CD4-positive, alpha-beta T cell treated with Interleukin-10 for 1 hour (primary cell): ENCODE measurements around the gene GRID2.
"Not testable (repeated sequence)": the region's sequence is repeated elsewhere in the genome, so short reads cannot be mapped to it uniquely, and the experiment has no call there.

ENCODE experiments used
- DNase-seq: peaks from one replicate; pipeline ENCODE4 v3.0.0-alpha.2; 2020

Gene GRID2

DNA sequence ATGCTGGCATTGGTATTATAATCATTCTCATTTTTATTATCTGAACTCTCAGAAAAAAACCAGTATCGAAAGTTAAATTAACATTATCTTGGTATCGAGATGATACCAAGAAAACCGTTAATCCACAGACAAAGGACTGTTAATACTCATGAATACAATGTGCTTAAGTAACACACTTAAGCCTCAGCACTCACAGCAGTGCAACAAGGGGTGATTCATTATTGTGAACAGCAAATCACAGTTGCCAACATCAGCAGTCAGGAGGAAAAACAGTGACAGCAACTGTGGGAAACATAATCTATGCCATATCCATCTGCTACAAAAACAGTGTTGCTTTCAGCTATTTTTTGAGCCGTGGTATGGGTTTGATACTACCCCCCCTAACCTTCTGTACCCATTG is 1313.8 kb downstream of the GRID2 start:
- DNase-seq, result no peak

DNA sequence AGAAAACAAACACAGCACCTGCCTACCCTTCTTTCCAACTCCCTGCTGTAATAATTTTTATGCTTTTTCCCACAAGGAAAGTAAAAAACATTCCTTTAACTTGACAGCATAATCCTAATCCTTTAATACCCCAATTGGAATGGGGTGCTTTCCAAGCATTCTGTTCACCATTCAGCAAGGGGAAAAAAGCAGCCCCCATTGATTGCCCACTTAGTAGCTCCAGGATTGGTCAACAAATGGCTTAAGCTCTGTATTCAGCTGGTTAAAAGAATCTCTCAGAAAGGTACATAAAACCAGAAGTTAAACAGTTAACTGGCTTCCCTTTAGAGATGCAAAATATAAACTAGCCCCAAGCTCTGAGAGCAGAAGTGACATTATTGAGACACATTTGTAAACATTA is 1330.0 kb downstream of the GRID2 start:
- DNase-seq, result no peak

DNA sequence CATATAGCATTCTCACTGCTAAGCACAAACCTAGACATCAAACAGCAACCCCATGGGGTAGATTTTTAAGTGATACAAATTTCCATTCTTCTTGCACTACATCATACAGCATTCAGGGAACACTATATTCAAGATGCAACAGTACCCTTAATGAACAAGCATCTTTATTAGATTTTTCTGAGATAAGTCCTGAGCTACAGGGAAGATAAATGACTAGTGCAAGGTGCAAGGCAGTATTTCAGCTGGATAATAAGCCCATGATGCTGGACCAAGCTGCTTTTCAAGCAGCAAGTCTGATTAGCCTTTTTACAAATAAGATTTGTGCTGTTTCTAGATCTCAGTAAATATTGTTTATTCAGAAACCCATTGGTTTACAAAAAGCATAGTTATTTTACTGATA is 1332.2 kb downstream of the GRID2 start:
- no peak for DNase-seq

DNA sequence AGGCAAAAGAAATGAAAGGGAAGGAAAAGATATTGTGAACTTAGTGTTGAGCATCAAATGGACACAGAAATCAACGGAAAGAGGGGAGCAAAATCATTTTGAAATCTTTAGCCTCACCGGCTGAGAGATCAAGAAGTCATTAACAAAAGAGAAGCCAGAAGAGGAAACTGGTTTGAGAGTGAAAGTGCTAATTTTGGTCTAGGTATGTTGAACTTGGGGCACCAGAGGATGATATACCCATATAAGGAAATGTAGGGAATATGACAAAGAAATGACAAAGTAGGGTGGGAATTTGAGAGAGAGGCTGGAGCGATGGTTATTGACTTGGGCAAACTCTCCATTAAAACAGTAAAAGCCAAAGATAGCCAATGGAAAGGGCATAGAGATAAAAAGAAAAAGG is 1341.4 kb downstream of the GRID2 start:
- DNase-seq, result no peak

DNA sequence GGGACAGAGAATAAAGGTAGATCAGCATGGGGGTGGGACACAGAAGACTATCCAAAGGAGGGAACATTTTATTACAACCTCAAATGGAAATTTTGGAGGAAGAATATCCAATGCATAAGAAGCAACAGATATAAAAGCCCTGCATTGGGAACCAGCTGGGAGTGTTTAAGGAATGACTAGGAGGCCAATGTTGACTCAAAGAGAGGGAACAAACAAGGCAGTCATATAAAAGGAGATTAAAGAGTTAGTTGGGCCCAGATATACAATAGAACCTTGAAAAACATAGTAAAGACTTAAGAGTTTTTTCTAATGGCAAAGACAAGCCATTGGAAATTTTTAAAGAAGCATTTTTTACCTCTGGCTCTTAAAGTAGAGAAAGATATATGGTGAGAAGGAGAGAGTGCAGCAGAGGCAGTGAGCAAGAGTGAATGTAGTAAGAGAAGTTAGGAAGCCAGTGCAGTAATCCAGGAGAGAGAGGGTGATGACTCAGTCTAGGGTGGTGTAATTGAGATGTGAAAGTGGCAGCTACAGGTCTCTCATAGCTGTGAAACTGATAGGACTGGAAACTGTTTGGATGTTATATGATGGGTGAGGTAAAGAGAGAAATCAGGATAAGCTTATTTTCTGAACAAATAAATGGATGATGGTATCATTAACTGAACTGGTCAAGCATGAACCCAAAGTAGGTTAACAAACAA is 1342.6 kb downstream of the GRID2 start:
- DNase-seq, result no peak

DNA sequence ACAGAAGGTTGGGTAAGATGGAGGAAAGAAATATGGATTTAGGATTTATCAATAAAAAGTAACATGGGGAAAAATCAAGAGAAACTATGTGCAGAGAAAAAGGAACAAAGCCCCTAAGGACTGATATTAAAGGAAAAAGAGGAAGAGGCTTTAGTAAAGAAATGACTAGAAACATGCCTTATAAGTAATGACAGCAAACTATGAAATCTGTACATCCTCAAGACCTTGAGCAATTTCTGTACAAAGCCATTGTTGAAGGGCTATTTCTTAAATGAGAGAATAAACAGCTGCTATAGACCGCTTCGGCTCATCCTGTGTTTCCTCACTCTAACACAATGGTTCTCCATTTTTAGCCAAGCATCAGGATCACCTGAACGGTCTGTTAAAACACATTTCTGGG is 1344.5 kb downstream of the GRID2 start:
- DNase-seq, result no peak

DNA sequence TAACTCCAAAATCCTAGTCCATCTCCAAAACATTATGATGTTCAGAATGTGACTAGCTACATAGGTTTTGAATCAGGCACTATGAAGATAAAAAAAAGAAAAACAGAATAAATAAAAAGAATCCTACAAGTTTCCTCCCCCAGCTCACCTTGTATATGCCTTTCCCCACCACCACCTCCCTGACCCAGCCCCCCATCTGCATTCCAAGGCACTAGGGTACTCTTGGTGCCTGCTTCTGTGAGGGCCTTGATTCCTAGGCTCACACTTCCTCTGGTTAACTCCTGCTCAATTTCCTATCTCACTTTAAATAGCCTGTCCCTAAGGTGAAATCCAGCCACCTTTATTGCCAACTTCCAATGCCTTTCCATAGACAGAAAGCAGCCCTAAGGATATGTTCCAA is 1346.1 kb downstream of the GRID2 start:
- no peak for DNase-seq

DNA sequence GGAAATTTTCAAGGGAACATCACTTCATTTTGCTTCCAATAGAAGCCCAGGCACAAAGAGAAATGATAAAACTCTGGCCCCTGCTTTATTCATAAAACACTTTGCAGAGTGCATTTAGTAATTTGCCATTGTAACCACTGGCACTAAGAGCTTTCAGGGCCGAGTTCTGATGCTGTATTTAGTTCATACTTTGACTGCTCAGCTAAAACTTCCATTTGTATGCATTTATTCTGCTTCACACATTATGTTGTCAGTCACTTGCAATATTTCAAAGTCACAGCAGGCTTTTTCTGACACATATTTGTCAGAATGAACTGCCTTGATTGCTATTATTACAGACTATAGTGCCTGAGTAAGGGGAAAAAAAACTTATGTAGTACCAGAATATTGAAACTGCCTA is 1350.4 kb downstream of the GRID2 start:
- no peak for DNase-seq

DNA sequence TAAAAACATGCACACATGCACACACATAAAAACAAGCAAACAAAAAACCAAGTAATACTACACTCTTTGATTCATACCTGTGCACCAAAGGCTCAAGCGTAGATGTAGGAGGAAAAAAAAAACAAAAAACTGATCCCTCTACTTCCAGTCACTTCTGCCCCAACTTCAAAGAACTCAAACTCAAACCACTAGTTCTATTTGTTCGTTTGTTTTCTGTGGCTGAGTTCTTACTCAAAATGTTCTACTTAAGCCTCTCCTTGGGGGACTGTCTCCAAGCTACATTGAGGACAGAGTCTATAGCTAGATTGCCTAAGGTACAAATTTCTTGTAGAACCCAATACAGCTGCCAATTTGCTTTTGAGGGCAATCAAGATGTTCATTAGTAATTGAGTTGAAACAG is 1353.8 kb downstream of the GRID2 start:
- DNase-seq, result no peak

DNA sequence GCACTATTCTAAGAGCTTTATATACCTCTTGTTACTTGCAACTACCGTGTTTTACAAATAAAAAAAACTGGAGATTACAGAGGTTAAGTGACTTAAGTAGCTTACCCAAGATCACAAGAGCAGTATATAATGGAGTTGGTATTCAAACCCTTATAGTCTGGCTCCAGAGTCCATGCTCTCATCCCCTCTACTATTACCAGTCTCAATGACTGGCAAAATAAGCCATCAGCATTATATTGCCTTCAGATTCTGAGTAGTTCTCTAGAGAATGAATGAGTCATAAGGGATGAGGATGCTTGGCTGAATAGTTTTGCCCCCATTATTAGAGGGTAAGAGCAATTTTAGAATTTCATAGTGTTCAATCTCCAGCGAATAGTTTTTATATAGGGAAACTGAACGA is 1354.7 kb downstream of the GRID2 start:
- no peak for DNase-seq

DNA sequence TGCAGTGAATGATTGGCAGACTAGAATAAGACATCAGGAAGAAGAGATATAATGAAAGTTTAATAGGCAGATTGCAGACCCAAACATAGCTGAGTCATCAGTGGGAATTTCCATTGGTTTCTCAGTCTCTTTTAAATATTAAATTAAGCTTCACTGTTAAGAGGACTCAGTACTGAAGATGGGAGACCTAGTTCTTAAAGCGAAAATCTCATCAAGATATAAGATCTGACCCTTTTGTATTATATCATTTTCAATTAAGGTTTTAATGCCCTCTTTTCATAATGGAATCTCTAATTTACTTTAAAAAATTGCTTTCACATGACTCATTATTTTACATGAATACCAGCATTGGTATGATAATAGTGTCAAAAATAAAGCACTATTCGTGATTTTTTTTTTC is 1355.9 kb downstream of the GRID2 start:
- DNase-seq, result no peak

DNA sequence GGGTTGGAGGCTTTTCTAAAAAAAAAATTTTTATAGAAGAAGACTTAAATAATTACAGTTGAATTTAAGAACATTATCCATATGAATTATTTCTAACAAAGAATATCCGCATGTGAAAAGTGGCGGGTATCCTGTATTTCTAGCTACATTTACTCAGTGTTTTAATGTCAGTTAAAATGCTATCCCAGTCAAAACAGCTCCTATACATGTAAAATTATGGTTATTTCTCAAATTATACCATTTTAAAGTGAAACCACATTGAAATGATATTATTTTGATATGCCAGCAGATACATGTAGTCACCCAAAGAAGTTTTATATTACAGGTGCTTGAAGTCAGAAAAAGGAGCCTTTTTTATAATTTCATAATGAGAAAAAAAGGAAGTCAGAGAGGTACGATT is 1356.3 kb downstream of the GRID2 start:
- DNase-seq, result no peak

DNA sequence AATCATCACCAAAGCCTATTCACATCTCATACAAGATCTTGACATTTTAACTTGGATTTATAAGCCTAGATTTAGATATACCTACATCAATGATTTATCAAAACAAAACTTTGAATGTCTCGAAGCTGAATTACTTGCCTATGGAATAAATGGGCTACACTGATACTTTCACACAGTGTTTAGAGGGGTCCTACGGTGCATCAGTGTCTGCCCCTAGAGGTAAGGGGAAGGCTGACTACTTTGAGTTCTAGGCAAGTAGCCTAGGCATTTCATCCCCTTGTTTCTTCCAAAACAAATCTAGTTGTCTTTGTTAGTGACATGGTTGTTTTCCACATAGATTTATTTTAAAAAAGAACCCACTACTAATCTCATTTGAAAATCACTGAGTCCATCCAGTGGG is 1366.7 kb downstream of the GRID2 start:
- no peak for DNase-seq

DNA sequence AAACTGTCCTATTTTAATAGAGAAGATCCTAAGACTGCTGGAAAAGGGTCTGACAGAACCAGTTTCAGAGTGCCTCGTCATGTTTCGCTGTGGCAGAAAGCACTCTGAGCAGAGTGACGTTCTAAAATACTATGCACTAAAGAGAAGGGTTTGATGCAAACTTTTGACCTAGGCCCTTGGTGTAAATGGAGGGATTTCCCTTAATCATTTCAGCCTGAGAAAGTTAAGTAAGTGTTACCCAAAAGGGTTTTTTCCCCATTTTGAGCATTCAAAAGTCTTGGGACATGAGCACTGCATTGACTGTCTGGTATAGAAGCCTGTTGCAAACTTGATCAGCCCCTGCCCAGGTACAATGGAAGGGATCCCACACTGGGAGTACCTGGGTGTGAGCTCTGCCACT is 1367.3 kb downstream of the GRID2 start:
- no peak for DNase-seq

DNA sequence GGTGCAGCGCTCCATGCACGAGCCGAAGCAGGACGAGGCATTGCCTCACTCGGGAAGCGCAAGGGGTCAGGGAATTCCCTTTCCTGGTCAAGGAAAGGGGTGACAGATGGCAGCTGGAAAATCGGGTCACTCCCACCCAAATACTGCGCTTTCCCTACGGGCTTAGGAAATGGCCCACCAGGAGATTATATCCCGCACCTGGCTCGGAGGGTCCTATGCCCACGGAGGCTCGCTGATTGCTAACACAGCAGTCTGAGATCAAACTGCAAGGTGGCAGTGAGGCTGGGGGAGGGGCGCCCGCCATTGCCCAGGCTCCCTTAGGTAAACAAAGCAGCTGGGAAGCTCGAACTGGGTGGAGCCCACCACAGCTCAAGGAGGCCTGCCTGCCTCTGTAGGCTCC is 1373.2 kb downstream of the GRID2 start:
- DNase-seq, result not testable (repeated sequence)

DNA sequence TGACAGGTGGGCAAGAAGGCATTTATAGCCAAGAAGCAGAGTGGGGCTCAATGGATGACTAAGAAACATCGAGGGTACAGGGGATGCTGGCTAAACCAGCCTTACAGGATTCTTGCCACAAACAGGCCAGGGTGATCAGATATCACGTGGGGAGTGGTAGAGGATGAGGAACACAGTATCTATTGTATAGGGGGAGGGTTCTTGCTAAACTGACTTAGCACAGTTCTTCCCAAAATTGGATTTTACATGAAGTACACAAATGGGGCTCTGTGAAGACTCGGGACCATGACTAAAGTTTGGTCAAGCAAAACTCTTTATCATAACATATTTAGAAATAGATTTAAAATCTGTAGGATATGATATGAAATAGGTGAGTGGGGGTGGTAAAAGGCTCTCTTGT is 1380.8 kb downstream of the GRID2 start:
- no peak for DNase-seq

DNA sequence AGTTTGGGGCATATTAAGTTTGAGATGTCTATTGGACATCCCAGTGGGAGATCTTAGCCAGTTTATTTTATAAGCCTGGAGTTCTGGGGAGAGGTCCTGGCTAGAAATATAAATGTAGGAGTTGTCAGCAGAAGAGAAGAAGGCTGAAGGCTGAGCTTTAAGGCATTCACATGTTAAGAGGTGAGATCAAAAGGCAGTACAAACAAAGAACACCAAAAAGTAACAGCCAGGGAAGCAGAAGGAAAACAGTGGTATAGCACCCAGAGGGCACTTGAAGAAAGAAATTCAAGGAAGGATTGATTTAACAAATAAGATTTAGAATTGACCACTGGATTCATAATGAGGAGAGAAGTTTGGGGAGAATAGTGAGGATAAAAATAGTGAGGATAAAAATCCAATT is 1383.5 kb downstream of the GRID2 start:
- DNase-seq, result no peak

DNA sequence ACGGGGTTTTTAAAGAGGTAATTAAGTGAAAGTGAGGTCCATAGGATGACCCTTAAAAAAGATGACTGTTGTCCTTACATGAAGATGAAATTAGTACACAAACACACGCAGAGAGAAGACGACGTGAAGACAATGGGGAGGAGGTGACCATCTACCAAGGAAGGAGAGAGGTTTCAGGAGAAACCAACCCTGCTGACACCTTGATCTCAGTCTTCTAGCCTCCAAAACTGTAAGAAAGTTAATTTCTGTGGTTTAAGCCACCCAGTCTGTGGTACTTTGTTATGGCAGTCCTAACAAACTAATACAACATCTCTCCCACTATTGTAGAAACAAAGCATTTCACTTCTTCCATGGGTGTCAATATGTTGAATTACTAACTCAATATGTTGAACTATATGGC is 1385.2 kb downstream of the GRID2 start:
- DNase-seq, result no peak

DNA sequence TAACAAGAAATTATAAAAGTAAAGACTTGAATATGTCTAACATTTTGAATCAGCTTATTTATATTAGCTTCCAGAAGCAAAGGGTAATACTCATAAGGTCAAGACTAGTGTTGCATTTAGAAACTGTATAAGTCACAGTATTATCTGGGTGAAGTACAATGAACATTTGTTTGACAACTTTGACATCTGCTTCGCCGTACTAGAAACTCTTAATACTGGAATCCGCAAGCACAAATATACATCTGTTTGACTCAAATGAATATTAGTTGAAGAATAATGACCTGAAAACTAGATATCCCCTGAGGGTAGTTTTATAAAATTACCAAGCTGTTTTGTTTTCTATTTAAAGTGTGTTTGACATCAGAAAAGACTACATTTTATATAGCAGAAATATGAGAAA is 1389.4 kb downstream of the GRID2 start:
- no peak for DNase-seq

DNA sequence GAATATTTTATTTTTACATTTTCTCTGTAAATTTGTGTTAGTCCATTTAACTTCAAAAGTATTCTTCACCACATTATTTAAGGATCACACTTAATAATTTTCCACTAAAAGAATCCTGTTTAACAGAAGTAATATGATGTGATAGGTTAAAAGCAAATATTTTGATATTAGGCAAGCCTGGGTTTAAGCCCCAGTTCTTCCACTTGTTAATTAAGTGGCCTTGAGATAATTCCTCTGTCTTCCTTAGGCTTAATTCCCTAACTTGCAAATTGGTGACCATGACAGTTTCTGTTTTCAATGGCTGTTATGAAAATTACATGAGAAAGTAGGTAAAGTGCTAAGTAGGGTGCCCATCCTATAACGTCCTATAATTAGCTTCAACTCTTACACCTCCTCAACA is 1394.9 kb downstream of the GRID2 start:
- no peak for DNase-seq

DNA sequence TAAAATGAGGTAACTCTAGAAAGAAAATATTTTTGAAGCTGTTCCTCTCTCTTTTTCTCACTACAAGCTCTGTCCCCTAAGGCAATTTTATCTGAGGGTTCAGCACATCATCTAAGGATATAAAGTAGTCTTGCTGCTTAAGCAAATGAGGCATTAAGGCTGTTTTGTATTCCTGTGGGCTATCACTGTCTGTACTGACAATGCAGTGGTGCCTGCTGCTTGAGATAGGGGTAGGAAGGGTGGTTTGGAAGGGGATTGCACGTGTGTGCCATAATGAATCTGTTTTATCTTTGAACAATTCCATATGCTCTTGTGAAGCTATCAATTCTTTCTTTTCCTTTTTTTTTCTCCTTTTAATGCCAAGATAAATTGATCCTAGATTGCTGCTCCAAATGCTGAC is 1396.8 kb downstream of the GRID2 start:
- no peak for DNase-seq

DNA sequence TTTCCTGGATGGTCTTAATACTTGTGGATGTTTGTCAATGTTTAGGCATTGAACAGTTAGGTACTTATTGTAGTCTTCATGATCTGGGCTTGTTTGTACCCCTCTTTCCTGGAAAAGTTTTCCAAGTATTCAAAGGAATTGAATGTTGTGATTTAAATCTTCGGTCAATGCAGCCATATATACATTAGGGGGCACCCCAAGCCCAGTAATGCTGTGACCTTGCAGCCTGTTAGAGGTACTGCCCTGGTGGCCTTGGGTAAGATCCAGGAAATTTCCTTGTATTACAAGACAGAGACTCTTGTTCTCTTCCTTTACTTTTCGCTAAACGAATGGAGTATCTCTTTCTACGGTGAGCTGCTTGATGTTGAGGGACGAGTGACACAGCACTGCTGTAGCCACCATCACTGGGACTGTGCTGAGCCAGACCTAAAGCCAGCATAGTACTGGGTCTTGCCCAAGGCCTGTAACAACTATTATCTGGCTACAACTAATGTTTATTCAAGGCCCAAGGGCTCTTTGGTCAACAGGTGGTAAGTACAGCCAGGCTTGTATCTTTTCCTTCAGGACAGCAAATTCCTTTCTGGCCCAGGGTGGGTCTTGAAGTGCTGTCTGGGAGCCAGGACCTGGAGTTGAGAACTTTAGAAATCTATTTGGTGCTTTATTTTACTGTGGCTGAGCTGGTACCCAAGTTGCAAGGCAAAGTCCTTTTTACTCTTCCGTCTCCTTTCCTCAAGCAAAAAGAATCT is 1406.5 kb downstream of the GRID2 start:
- no peak for DNase-seq

DNA sequence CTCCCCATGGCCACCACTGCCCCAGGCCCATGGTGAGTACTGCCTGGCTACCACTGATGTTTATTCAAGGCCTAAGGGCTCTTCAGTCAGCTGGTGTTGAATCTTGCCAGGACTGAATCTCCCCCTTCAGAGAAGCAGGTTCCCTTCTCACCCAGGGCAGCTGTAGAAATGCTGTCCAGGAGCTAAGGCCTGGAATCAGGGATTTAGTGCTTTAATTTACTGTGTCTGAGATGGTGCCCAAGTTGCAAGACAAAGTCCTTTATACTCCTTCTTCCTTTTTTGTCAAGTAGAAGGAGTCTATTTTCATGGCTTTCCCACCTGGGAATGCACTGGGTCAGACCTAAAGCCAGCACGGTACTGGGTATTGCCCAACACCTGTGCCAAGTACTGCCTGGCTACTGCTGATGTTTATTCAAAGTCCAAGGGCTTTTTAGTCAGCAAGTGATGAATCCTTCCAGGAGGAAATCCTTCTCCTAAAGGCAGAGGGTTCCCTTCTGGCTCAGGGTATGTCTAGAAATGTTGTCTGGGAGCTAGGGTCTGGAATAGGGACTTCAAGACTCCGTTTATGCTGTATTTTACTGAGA is 1407.2 kb downstream of the GRID2 start:
- no peak for DNase-seq

DNA sequence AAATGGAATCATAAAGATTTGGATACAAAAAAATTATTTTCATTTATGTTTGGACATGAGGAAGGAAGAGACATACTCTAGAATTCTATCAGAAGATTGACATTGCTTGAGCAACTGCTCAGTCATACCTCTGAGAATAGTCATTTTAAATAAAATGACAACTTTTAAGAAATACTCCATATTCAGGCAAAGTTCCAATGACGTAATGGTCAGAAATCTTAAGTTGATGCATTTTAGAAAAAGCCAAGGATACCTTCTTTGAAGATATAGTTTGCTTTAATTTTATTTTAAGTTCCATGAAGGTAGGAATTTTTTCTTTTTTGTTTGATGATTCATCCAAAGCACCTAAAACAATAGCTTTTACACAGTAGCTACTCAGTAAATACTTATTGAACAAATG is 1414.5 kb downstream of the GRID2 start:
- DNase-seq, result no peak

DNA sequence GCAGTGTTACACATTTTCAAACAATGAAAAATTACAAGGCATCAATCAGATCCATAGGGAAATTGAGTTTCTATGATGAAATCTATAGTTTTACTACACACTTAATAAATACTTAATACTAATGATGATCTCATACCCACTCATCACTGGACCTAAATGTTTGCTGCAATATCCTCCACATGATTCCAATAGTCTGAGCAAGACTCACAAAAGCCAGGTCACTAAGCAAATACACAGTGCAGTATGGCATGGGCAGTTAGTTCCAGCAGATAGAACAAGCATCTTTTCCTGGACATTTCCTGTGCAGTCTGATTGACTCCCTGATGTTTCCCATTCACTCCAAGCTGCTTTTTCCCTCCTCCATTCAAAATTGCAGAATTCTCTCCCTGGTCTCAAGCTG is 1415.8 kb downstream of the GRID2 start:
- no peak for DNase-seq
